H4 (cell line): ENCODE measurements around the gene SNAI3. TPM values are rescaled to one million over a fixed set of nuclear protein-coding genes. Genes with fewer than 3 reads are reported as not detected.

Experiments
- DNase-seq: peaks from one replicate; pipeline ENCODE4 v3.0.0-alpha.2; 2015; ENCODE audit warnings: low spot score
- total RNA-seq: library from RNA; depleted of rRNA; stranded (reverse); fragments of >200 nt; shearing (Covaris generic); gene quantifications from 2 replicates; pipeline ENCODE4 v1.2.3, GENCODE V29; 2014

Gene SNAI3
- total RNA-seq, 1 experiment from 2014 or later: 0.62 TPM

GRCh38 chr16:88691924-88692560 is 5.7 kb upstream of the SNAI3 start:
- DNase-seq: no peak

- no peak for DNase-seq
Observed at GRCh38 chr16:88691129-88691813, 5.0 kb upstream of the SNAI3 start.

GRCh38 chr16:88690341-88691128 is 4.2 kb upstream of the SNAI3 start:
- no peak for DNase-seq

GRCh38 chr16:88688013-88688778 is 1.9 kb upstream of the SNAI3 start:
- DNase-seq: no peak

- no peak for DNase-seq
Observed at GRCh38 chr16:88687676-88688012, 1.3 kb upstream of the SNAI3 start.

GRCh38 chr16:88687254-88687576 is 908 bp upstream of the SNAI3 start:
- DNase-seq: no peak

- DNase-seq: no peak
Observed at GRCh38 chr16:88686062-88686438, 257 bp downstream of the SNAI3 start.

- no peak for DNase-seq
Observed at GRCh38 chr16:88685156-88686061, 898 bp downstream of the SNAI3 start.

- DNase-seq: no peak
Observed at GRCh38 chr16:88684569-88685155, 1.6 kb downstream of the SNAI3 start.

- no peak for DNase-seq
Observed at GRCh38 chr16:88681709-88682451, 4.4 kb downstream of the SNAI3 start.

- no peak for DNase-seq
Observed at GRCh38 chr16:88681084-88681680, 5.1 kb downstream of the SNAI3 start.

GRCh38 chr16:88680554-88681083 is 5.7 kb downstream of the SNAI3 start:
- no peak for DNase-seq

- DNase-seq: no peak
Observed at GRCh38 chr16:88678224-88678979, 7.9 kb downstream of the SNAI3 start.

- DNase-seq: no peak
Observed at GRCh38 chr16:88677721-88678120, 8.6 kb downstream of the SNAI3 start.

GRCh38 chr16:88676502-88677242 is 9.6 kb downstream of the SNAI3 start:
- no peak for DNase-seq

- DNase-seq: no peak
Observed at GRCh38 chr16:88673716-88674379, 12.5 kb downstream of the SNAI3 start.

- DNase-seq: no peak
Observed at GRCh38 chr16:88672776-88673175, 13.5 kb downstream of the SNAI3 start.
